HepG2 (cell line): ENCODE data around the gene ZFAND6. TPM values are rescaled to one million over a fixed set of nuclear protein-coding genes. Genes with fewer than 3 reads are reported as not detected.

Experiments
- ATAC-seq: fragments of 200-7000 bp; cut with Tn5 transposase; 3 replicates; pipeline ENCODE4 v1.9.1; 2020; ENCODE audit warnings: mild to moderate bottlenecking, moderate library complexity
- BruUV-seq: library from RNA; stranded (reverse); fragments of 400-500 nt; replicated peaks from 2 replicates; lab custom pipeline; 2021; lab: Mats Ljungman, UMichigan
- CTCF ChIA-PET: fragments of 300-600 bp; formaldehyde crosslinking; extraction: SDS; loops from one replicate; lab custom pipeline; 2021; ENCODE audit warnings: low total read pairs, inconsistent platforms, low intra/inter-chr PET ratio; lab: Yijun Ruan, JAX
- POLR2A ChIA-PET: fragments of 350-600 bp; sonication (Branson Sonifier 250); formaldehyde crosslinking; loops from one replicate; lab custom pipeline; 2020; ENCODE audit warnings: antibody characterized with exemption, inconsistent platforms; lab: Yijun Ruan, JAX
- DNase-seq: peaks from one replicate; pipeline ENCODE4 v3.0.0-alpha.2; 2015; ENCODE audit warnings: low spot score
- FAIRE-seq: peaks from 3 replicates; lab custom pipeline; 2011; peaks lifted over from hg19 to GRCh38; lab: Jason Lieb, UNC
- H2AFZ ChIP-seq: one replicate; pipeline ENCODE4 v1.6.1; 2011; ENCODE audit warnings: low read length, inconsistent platforms
- H3K27ac ChIP-seq: fragments of 300-600 bp; 3 replicates; pipeline ENCODE4 v1.8.0; 2011; ENCODE audit warnings: mixed run types, mild to moderate bottlenecking, mixed read lengths, low read length, inconsistent platforms; ENCODE audit not compliant: insufficient read depth; ENCODE audit errors: extremely low read length
- H3K27me3 ChIP-seq, 2 experiments: fragments of 200-600 bp in 1 of 2; 2 replicates in 1 of 2; 3 replicates in 1 of 2; pipeline versions ENCODE4 v1.6.0 to v1.8.0; 2011; ENCODE audit warnings: low read length in 2 of 2, mild to moderate bottlenecking in 2 of 2, moderate library complexity in 2 of 2, inconsistent platforms in 1 of 2; ENCODE audit not compliant: insufficient read depth in 2 of 2, control insufficient read depth in 1 of 2
- H3K36me3 ChIP-seq, 2 experiments: fragments of 200-600 bp in 1 of 2; replicated peaks in 1 of 2; 2 replicates in 1 of 2; 3 replicates in 1 of 2; pipeline versions ENCODE4 v1.5.1 to v1.8.0; 2011; ENCODE audit warnings: low read length in 2 of 2, inconsistent platforms in 1 of 2; ENCODE audit not compliant: insufficient read depth in 2 of 2, control insufficient read depth in 1 of 2
- H3K4me1 ChIP-seq: 2 replicates; pipeline ENCODE4 v1.5.1; 2012; ENCODE audit warnings: low read length, inconsistent platforms; ENCODE audit not compliant: insufficient read depth
- H3K4me2 ChIP-seq: 2 replicates; pipeline ENCODE4 v1.6.0; 2011; ENCODE audit warnings: low read depth, low read length, inconsistent platforms
- H3K4me3 ChIP-seq, 3 experiments: fragments of 200-600 bp in 1 of 3; sonication (generic), shearing (Covaris generic) in 1 of 3; replicated peaks in 1 of 3; 2 replicates each; pipeline ENCODE4 v1.5.1; 2011 to 2016; ENCODE audit warnings: low read length in 3 of 3, inconsistent platforms in 2 of 3, low read depth in 2 of 3, mild to moderate bottlenecking in 2 of 3, control low read depth in 1 of 3, mixed read lengths in 1 of 3; ENCODE audit not compliant: insufficient read depth in 1 of 3
- H3K79me2 ChIP-seq: one replicate; pipeline ENCODE4 v1.6.1; 2011; ENCODE audit warnings: low read length, inconsistent platforms; ENCODE audit not compliant: insufficient read depth
- H3K9ac ChIP-seq: 2 replicates; pipeline ENCODE4 v1.6.0; 2011; ENCODE audit warnings: mild to moderate bottlenecking, low read depth, low read length, inconsistent platforms; ENCODE audit not compliant: insufficient read depth
- H3K9me3 ChIP-seq: 2 replicates; pipeline ENCODE4 v1.5.1; 2012; ENCODE audit warnings: mild to moderate bottlenecking, low read length
- H4K20me1 ChIP-seq: 2 replicates; pipeline ENCODE4 v1.6.0; 2011; ENCODE audit warnings: inconsistent platforms, mild to moderate bottlenecking, low read length, moderate library complexity; ENCODE audit not compliant: insufficient read depth
- CBX1 ChIP-seq: IDR thresholded peaks from one replicate; pipeline ENCODE4 v1.6.1; 2016; ENCODE audit warnings: antibody characterized with exemption, low read depth
- HHEX ChIP-seq: IDR thresholded peaks from 2 replicates; pipeline ENCODE4 v1.6.1; 2016; ENCODE audit warnings: control low read depth
- MLXIP ChIP-seq: sonication (generic); formaldehyde crosslinking; IDR thresholded peaks from 2 replicates; pipeline ENCODE4 v1.9.0; 2021; ENCODE audit warnings: missing genetic modification reagents, borderline replicate concordance
- SMAD9 ChIP-seq: sonication (generic); formaldehyde crosslinking; IDR thresholded peaks from 2 replicates; pipeline ENCODE4 v1.5.1; 2020; ENCODE audit warnings: mild to moderate bottlenecking, missing genetic modification reagents
- TFAP4 ChIP-seq: sonication (generic); IDR thresholded peaks from 2 replicates; pipeline ENCODE4 v1.6.1; 2016; ENCODE audit warnings: low read depth, borderline replicate concordance
- TOE1 ChIP-seq: sonication (generic); formaldehyde crosslinking; IDR thresholded peaks from 2 replicates; pipeline ENCODE4 v1.4.0; 2020; ENCODE audit warnings: mild to moderate bottlenecking, missing genetic modification reagents
- YEATS2 ChIP-seq: sonication (generic); formaldehyde crosslinking; IDR thresholded peaks from 2 replicates; pipeline ENCODE4 v1.4.0; 2020; ENCODE audit warnings: missing genetic modification reagents, borderline replicate concordance
- ZFP62 ChIP-seq: sonication (generic); formaldehyde crosslinking; IDR thresholded peaks from 2 replicates; pipeline ENCODE4 v1.4.0; 2020; ENCODE audit warnings: missing genetic modification reagents
- ZNF362 ChIP-seq: sonication (generic); formaldehyde crosslinking; IDR thresholded peaks from 2 replicates; pipeline ENCODE4 v1.4.0; 2020; ENCODE audit warnings: missing genetic modification reagents, mild to moderate bottlenecking, borderline replicate concordance
- WGBS: methylation state at CpG from one replicate; pipeline ENCODE4 v1.1.6; 2017; ENCODE audit warnings: low lambda C conversion rate; 5-methylcytosine and 5-hydroxymethylcytosine counted together
- in situ Hi-C: cut with HindIII; loops from 2 replicates; pipeline ENCODE4 v1.10.0; 2017; ENCODE audit warnings: low pct_unique_long_range_greater_than_20kb; ENCODE audit not compliant: extremely low pct_ligation_motif_present
- intact Hi-C: fragments of 100-400 bp; cut with micrococcal nuclease; formaldehyde crosslinking; loops from one replicate; pipeline ENCODE4 v1.10.0; 2022; ENCODE audit not compliant: unreplicated experiment
- polyA plus RNA-seq, 8 experiments: library from polyadenylated mRNA; depleted of rRNA in 3 of 8; stranded (reverse) in 7 of 8; unstranded in 1 of 8; fragments of >200 nt; fragmentation: Illumina TruSeq in 4 of 8; extraction: Trizol in 4 of 8; gene quantifications; 2 replicates each; pipeline versions ENCODE4 v1.2.1 to v1.2.3, GENCODE V29; 2011 to 2016; ENCODE audit warnings: low read depth in 4 of 8, missing spikeins in 1 of 8, mixed read lengths in 1 of 8; ENCODE audit not compliant: insufficient read depth in 1 of 8
- total RNA-seq, 5 experiments: library from RNA; depleted of rRNA; stranded (reverse); fragments of >200 nt; fragmentation: Illumina TruSeq; extraction: Trizol; gene quantifications; 2 replicates each; pipeline ENCODE4 v1.2.3, GENCODE V29; 2016; ENCODE audit warnings: low read depth in 1 of 5

Gene ZFAND6
- total and polyA plus RNA-seq, 2 of the 13 experiments (the other 11 are each of a cell fraction or from before 2014, with no cell fraction given): 84.2 to 115 TPM

GRCh38 chr15:80177156-80177555, 117.7 kb downstream of the ZFAND6 start:
- TF ChIP-seq MLXIP (no peak), TOE1 (no peak), HHEX (CRISPR knock-in tag) (no peak), YEATS2 (CRISPR knock-in tag) (no peak), SMAD9 (CRISPR knock-in tag) (no peak), ZNF362 (CRISPR knock-in tag) (no peak), ZFP62 (CRISPR knock-in tag) (no peak), CBX1 (no peak), TFAP4 (no peak)
- no peak overlapping the region for H3K4me3 ChIP-seq
- H3K9me3 ChIP-seq: no peaks in the 10 kb centered on the region
- no peak overlapping the region for H2AFZ ChIP-seq
- no TSS peak for BruUV-seq
- H3K79me2 ChIP-seq: no peaks in the 10 kb centered on the region
- in situ Hi-C loops (no loop called here), intact Hi-C loops (no loop called here)
- H3K27ac ChIP-seq: no peak overlapping the region
- ATAC-seq (no peak), DNase-seq (no peak), FAIRE-seq (no peak)
- peaks cover 17 to 67% of the 10 kb centered on the region in 2 experiments; a peak in 4 of 5 replicates for H3K36me3 ChIP-seq
- no peak overlapping the region for H3K4me2 ChIP-seq
- no peaks in the 10 kb centered on the region for H4K20me1 ChIP-seq
- H3K27me3 ChIP-seq: no peaks in the 10 kb centered on the region; a peak in 1 of 5 replicates
- POLR2A ChIA-PET: no interaction called here
- CTCF ChIA-PET: no interaction called here
- peaks cover 17% of the 10 kb centered on the region for H3K4me1 ChIP-seq
- H3K9ac ChIP-seq: no peak overlapping the region
- WGBS: 88% methylated on average over 1 of the region's 2 CpGs
